ENCODE measurements around the gene PNLIPRP3. TPM values are rescaled to one million over a fixed set of nuclear protein-coding genes. Genes with fewer than 3 reads are reported as not detected.

PNLIPRP3 gene
- polyA plus RNA-seq, 6 donors from 2014 or later = not detected

GRCh38 chr10:116464257-116464656 is 36.6 kb downstream of the PNLIPRP3 start:
- H3K4me3 Mint-ChIP-seq = no peak overlapping the region
- no peaks in the 10 kb centered on the region for H3K36me3 Mint-ChIP-seq
- H3K4me1 Mint-ChIP-seq = no peaks in the 10 kb centered on the region
- no peak for ATAC-seq (ENCODE audit: low read depth in 2 of 2)
- H3K27me3 Mint-ChIP-seq = peaks cover 0 to 6% (median 6%) of the 10 kb centered on the region in 3 donors
- H3K9me3 Mint-ChIP-seq = peaks cover 0 to 5% (median 0%) of the 10 kb centered on the region in 7 donors
- no peak overlapping the region for H3K27ac Mint-ChIP-seq
- DNase-seq = no peak

GRCh38 chr10:116465546-116465945 is 37.9 kb downstream of the PNLIPRP3 start:
- H3K4me3 Mint-ChIP-seq = no peak overlapping the region
- ATAC-seq (ENCODE audit: low read depth in 2 of 2) (no peak), DNase-seq (no peak)
- no peaks in the 10 kb centered on the region for H3K27me3 Mint-ChIP-seq
- H3K9me3 Mint-ChIP-seq = peaks cover 0 to 5% (median 1%) of the 10 kb centered on the region in 7 donors
- H3K4me1 Mint-ChIP-seq = no peaks in the 10 kb centered on the region
- no peaks in the 10 kb centered on the region for H3K36me3 Mint-ChIP-seq
- no peak overlapping the region for H3K27ac Mint-ChIP-seq

- H3K4me1 Mint-ChIP-seq = no peaks in the 10 kb centered on the region
- peaks cover 0 to 5% (median 1%) of the 10 kb centered on the region in 7 donors for H3K9me3 Mint-ChIP-seq
- H3K36me3 Mint-ChIP-seq = no peaks in the 10 kb centered on the region
- H3K4me3 Mint-ChIP-seq = no peak overlapping the region
- ATAC-seq (ENCODE audit: low read depth in 2 of 2) = no peak
- H3K27me3 Mint-ChIP-seq = no peaks in the 10 kb centered on the region
- no peak overlapping the region for H3K27ac Mint-ChIP-seq
- DNase-seq = no peak
Observed at GRCh38 chr10:116466715-116467422, 39.2 kb downstream of the PNLIPRP3 start.

- ATAC-seq (ENCODE audit: low read depth in 2 of 2) (no peak), DNase-seq (no peak)
- Mint-ChIP-seq H3K27ac (no peak overlapping the region), H3K27me3 (peaks cover 0 to 6% (median 0%) of the 10 kb centered on the region in 3 donors), H3K4me3 (no peak overlapping the region), H3K9me3 (peaks cover 0 to 5% (median 2%) of the 10 kb centered on the region in 7 donors), H3K4me1 (no peaks in the 10 kb centered on the region), H3K36me3 (no peaks in the 10 kb centered on the region)
Observed at GRCh38 chr10:116469437-116469836, 41.8 kb downstream of the PNLIPRP3 start.

- Mint-ChIP-seq H3K27ac (no peak overlapping the region), H3K27me3 (peaks cover 0 to 6% (median 0%) of the 10 kb centered on the region in 3 donors), H3K36me3 (no peaks in the 10 kb centered on the region), H3K4me3 (no peak overlapping the region), H3K9me3 (peaks cover 0 to 5% (median 2%) of the 10 kb centered on the region in 7 donors), H3K4me1 (no peaks in the 10 kb centered on the region)
- DNase-seq (no peak), ATAC-seq (ENCODE audit: low read depth in 2 of 2) (no peak)
Observed at GRCh38 chr10:116470071-116470470, 42.4 kb downstream of the PNLIPRP3 start.

- Mint-ChIP-seq H3K9me3 (peaks cover 0 to 5% (median 2%) of the 10 kb centered on the region in 7 donors), H3K27ac (no peak overlapping the region)
- ATAC-seq (ENCODE audit: low read depth in 2 of 2) = no peak
Observed at GRCh38 chr10:116470768-116471415, 43.2 kb downstream of the PNLIPRP3 start.

GRCh38 chr10:116472891-116473290 is 45.2 kb downstream of the PNLIPRP3 start:
- ATAC-seq (ENCODE audit: low read depth in 2 of 2) = no peak
- no peak overlapping the region for H3K27ac Mint-ChIP-seq
- DNase-seq = no peak
- no peaks in the 10 kb centered on the region for H3K4me1 Mint-ChIP-seq
- H3K27me3 Mint-ChIP-seq = peaks cover 0 to 6% (median 0%) of the 10 kb centered on the region in 3 donors
- H3K4me3 Mint-ChIP-seq = no peak overlapping the region
- H3K9me3 Mint-ChIP-seq = peaks cover 0 to 5% (median 2%) of the 10 kb centered on the region in 7 donors
- H3K36me3 Mint-ChIP-seq = no peaks in the 10 kb centered on the region

More at GRCh38 chr10:116470768-116471415, 43.2 kb downstream of the PNLIPRP3 start:
- Mint-ChIP-seq H3K4me3 (no peak overlapping the region), H3K4me1 (no peaks in the 10 kb centered on the region), H3K36me3 (no peaks in the 10 kb centered on the region), H3K27me3 (peaks cover 0 to 6% (median 0%) of the 10 kb centered on the region in 3 donors)
- no peak for DNase-seq

GRCh38 chr10:116475866-116476265 is 48.2 kb downstream of the PNLIPRP3 start:
- Mint-ChIP-seq H3K9me3 (peaks cover 0 to 4% (median 0%) of the 10 kb centered on the region in 7 donors), H3K4me3 (no peak overlapping the region), H3K27me3 (peaks cover 0 to 6% (median 5%) of the 10 kb centered on the region in 3 donors), H3K36me3 (no peaks in the 10 kb centered on the region), H3K4me1 (no peaks in the 10 kb centered on the region), H3K27ac (no peak overlapping the region)
- ATAC-seq (ENCODE audit: low read depth in 2 of 2) = no peak
- DNase-seq = no peak

- H3K27me3 Mint-ChIP-seq = peaks cover 0 to 6% (median 5%) of the 10 kb centered on the region in 3 donors
- H3K36me3 Mint-ChIP-seq = no peaks in the 10 kb centered on the region
- H3K4me1 Mint-ChIP-seq = no peaks in the 10 kb centered on the region
- H3K27ac Mint-ChIP-seq = no peak overlapping the region
- DNase-seq (no peak), ATAC-seq (ENCODE audit: low read depth in 2 of 2) (no peak)
- peaks cover 0 to 5% (median 2%) of the 10 kb centered on the region in 7 donors for H3K9me3 Mint-ChIP-seq
- no peak overlapping the region for H3K4me3 Mint-ChIP-seq
Observed at GRCh38 chr10:116476461-116476860, 48.8 kb downstream of the PNLIPRP3 start.

- Mint-ChIP-seq H3K27me3 (peaks cover 0 to 5% (median 0%) of the 10 kb centered on the region in 3 donors), H3K27ac (no peak overlapping the region), H3K36me3 (no peaks in the 10 kb centered on the region), H3K4me1 (no peaks in the 10 kb centered on the region), H3K9me3 (peaks cover 0 to 6% (median 3%) of the 10 kb centered on the region in 7 donors), H3K4me3 (no peak overlapping the region)
- ATAC-seq (ENCODE audit: low read depth in 2 of 2) = no peak
- DNase-seq = no peak
Observed at GRCh38 chr10:116477986-116478664, 50.5 kb downstream of the PNLIPRP3 start.

GRCh38 chr10:116486770-116487448 is 59.3 kb downstream of the PNLIPRP3 start:
- DNase-seq (no peak), ATAC-seq (ENCODE audit: low read depth in 2 of 2) (no peak)
- no peaks in the 10 kb centered on the region for H3K27me3 Mint-ChIP-seq
- peaks cover 0 to 10% (median 0%) of the 10 kb centered on the region in 7 donors for H3K9me3 Mint-ChIP-seq
- H3K4me3 Mint-ChIP-seq = no peak overlapping the region
- H3K36me3 Mint-ChIP-seq = no peaks in the 10 kb centered on the region
- H3K27ac Mint-ChIP-seq = no peak overlapping the region
- H3K4me1 Mint-ChIP-seq = no peaks in the 10 kb centered on the region

- Mint-ChIP-seq H3K9me3 (peaks cover 0 to 9% (median 0%) of the 10 kb centered on the region in 7 donors), H3K27me3 (no peaks in the 10 kb centered on the region), H3K36me3 (no peaks in the 10 kb centered on the region), H3K4me1 (no peaks in the 10 kb centered on the region), H3K27ac (no peak overlapping the region), H3K4me3 (no peak overlapping the region)
- no peak for ATAC-seq (ENCODE audit: low read depth in 2 of 2)
- DNase-seq = no peak
Observed at GRCh38 chr10:116487522-116488430, 60.1 kb downstream of the PNLIPRP3 start.
